GM23338 (cell line): ENCODE data around the gene GATAD2A.

Experiments
- STAT1 ChIP-seq: IDR thresholded peaks from one replicate; pipeline ENCODE4 v1.6.1; 2016; ENCODE audit warnings: antibody characterized with exemption; ENCODE audit not compliant: unreplicated experiment
- TF ChIP-seq, protein P1 (sequence below): IDR thresholded peaks from one replicate; pipeline ENCODE4 v1.6.1; 2018; ENCODE audit warnings: antibody characterized with exemption; ENCODE audit not compliant: unreplicated experiment

DNA sequence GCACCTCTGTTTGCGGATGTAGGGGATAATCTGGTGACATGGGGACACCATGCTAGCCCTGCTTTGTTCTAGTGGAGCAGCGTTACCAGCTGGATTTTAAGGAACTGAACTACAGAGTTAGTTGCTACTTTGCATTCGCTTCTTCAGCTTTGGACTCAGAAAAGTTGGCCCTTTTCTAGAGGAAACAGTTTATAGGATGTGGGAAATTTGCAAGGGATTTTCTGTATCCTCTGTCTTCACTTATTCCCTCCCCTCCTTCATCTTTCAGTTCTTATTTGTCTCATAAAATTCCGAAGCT is 2.1 kb downstream of the GATAD2A start:
- TF ChIP-seq, protein P1, sequence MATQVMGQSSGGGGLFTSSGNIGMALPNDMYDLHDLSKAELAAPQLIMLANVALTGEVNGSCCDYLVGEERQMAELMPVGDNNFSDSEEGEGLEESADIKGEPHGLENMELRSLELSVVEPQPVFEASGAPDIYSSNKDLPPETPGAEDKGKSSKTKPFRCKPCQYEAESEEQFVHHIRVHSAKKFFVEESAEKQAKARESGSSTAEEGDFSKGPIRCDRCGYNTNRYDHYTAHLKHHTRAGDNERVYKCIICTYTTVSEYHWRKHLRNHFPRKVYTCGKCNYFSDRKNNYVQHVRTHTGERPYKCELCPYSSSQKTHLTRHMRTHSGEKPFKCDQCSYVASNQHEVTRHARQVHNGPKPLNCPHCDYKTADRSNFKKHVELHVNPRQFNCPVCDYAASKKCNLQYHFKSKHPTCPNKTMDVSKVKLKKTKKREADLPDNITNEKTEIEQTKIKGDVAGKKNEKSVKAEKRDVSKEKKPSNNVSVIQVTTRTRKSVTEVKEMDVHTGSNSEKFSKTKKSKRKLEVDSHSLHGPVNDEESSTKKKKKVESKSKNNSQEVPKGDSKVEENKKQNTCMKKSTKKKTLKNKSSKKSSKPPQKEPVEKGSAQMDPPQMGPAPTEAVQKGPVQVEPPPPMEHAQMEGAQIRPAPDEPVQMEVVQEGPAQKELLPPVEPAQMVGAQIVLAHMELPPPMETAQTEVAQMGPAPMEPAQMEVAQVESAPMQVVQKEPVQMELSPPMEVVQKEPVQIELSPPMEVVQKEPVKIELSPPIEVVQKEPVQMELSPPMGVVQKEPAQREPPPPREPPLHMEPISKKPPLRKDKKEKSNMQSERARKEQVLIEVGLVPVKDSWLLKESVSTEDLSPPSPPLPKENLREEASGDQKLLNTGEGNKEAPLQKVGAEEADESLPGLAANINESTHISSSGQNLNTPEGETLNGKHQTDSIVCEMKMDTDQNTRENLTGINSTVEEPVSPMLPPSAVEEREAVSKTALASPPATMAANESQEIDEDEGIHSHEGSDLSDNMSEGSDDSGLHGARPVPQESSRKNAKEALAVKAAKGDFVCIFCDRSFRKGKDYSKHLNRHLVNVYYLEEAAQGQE = no peak
- no peak for TF ChIP-seq STAT1
